SH-SY5Y (cell line): Measurements from ENCODE around the gene SCYL1.

Source experiments
- GATA2 ChIP-seq: IDR thresholded peaks from 2 replicates; pipeline ENCODE4 v1.6.1; 2011; ENCODE audit warnings: mild to moderate bottlenecking, low read depth, low read length
- GATA3 ChIP-seq: IDR thresholded peaks from 2 replicates; pipeline ENCODE4 v1.6.1; 2011; ENCODE audit warnings: low read depth, mild to moderate bottlenecking, low read length, moderate library complexity

GRCh38 chr11:65573391-65574079, 48.7 kb downstream of the SCYL1 start:
- no peak for TF ChIP-seq GATA2
- TF ChIP-seq GATA3: no peak
